Right ventricle myocardium superior (tissue), 1 donor: Measurements from ENCODE around the gene RBPJ. TPM values are rescaled to one million over a fixed set of nuclear protein-coding genes. Genes with fewer than 3 reads are reported as not detected.

Experiments
- ATAC-seq: fragments of 200-7000 bp; cut with Tn5 transposase; one replicate; pipeline ENCODE4 v1.9.1; 2020; ENCODE audit warnings: mild to moderate bottlenecking; ENCODE audit not compliant: poor library complexity
- DNase-seq: peaks from one replicate; pipeline ENCODE4 v3.0.0-alpha.2; 2020
- intact Hi-C: fragments of 100-400 bp; cut with DNase I; formaldehyde crosslinking; loops from one replicate; pipeline ENCODE4 v1.11.2; 2022
- total RNA-seq: library from RNA; stranded (reverse); fragmentation: NEBNext Ultra II Directional; extraction: Animal tissue kit (Norgen Biotek cat#: 25700); gene quantifications from one replicate; pipeline ENCODE4 v1.2.1, GENCODE V29; 2021
- donor health status: DM: no; HTN: yes; CAD: no; lungs with severe emphysema.

Gene RBPJ
- total RNA-seq, 1 donor from 2014 or later, result 44.2 TPM

GRCh38 chr4:26432419-26432818 lies 111.6 kb downstream of the RBPJ start:
- no peak for DNase-seq
- ATAC-seq, result no peak
- intact Hi-C loops, result no loop called here

- ATAC-seq (no peak), DNase-seq (no peak)
- intact Hi-C loops, result no loop called here
Measured at GRCh38 chr4:26433556-26433955, 112.7 kb downstream of the RBPJ start.

GRCh38 chr4:26434030-26434639 lies 113.3 kb downstream of the RBPJ start:
- ATAC-seq (peak; percentile 48), DNase-seq (no peak)
- intact Hi-C loops, result no loop called here

- intact Hi-C loops, result no loop called here
- no peak for ATAC-seq
- DNase-seq, result no peak
Measured at GRCh38 chr4:26441102-26441501, 120.3 kb downstream of the RBPJ start.

GRCh38 chr4:26441771-26442170 lies 121.0 kb downstream of the RBPJ start:
- no peak for ATAC-seq
- intact Hi-C loops, result no loop called here

GRCh38 chr4:26447378-26447777 lies 126.6 kb downstream of the RBPJ start:
- no peak for ATAC-seq
- DNase-seq, result no peak
- intact Hi-C loops, result no loop called here

More at GRCh38 chr4:26441771-26442170, 121.0 kb downstream of the RBPJ start:
- no peak for DNase-seq

- intact Hi-C loops, result no loop called here
- ATAC-seq (no peak), DNase-seq (no peak)
Measured at GRCh38 chr4:26450418-26450817, 129.6 kb downstream of the RBPJ start.

- intact Hi-C loops, result no loop called here
- DNase-seq, result no peak
- ATAC-seq, result no peak
Measured at GRCh38 chr4:26451597-26451996, 130.8 kb downstream of the RBPJ start.

GRCh38 chr4:26452565-26453531 lies 132.0 kb downstream of the RBPJ start:
- DNase-seq (no peak), ATAC-seq (no peak)
- intact Hi-C loops, result no loop called here

GRCh38 chr4:26454961-26455360 lies 134.1 kb downstream of the RBPJ start:
- intact Hi-C loops, result loop anchor here (5.0 kb wide), 1 partner anchor 552 kb away; no protein-coding TSS in a partner anchor
- DNase-seq (no peak), ATAC-seq (no peak)

- no peak for ATAC-seq
- intact Hi-C loops, result loop anchor here (5.0 kb wide), 1 partner anchor 552 kb away; no protein-coding TSS in a partner anchor
- DNase-seq, result no peak
Measured at GRCh38 chr4:26455571-26455970, 134.8 kb downstream of the RBPJ start.

- DNase-seq (no peak), ATAC-seq (no peak)
- intact Hi-C loops, result loop anchor here (5.0 kb wide), 1 partner anchor 550 kb away; no protein-coding TSS in a partner anchor
Measured at GRCh38 chr4:26457412-26457811, 136.6 kb downstream of the RBPJ start.

GRCh38 chr4:26458157-26458561 lies 137.3 kb downstream of the RBPJ start:
- intact Hi-C loops, result loop anchor here (5.0 kb wide), 1 partner anchor 549 kb away; no protein-coding TSS in a partner anchor
- ATAC-seq, result no peak
- no peak for DNase-seq

- intact Hi-C loops, result loop anchor here (5.0 kb wide), 1 partner anchor 548 kb away; no protein-coding TSS in a partner anchor
- peak; percentile 61 for ATAC-seq
Measured at GRCh38 chr4:26459054-26459755, 138.4 kb downstream of the RBPJ start.

GRCh38 chr4:26459756-26460530 lies 139.1 kb downstream of the RBPJ start:
- no peak for DNase-seq

More at GRCh38 chr4:26459054-26459755, 138.4 kb downstream of the RBPJ start:
- no peak for DNase-seq

GRCh38 chr4:26462874-26463273 lies 142.1 kb downstream of the RBPJ start:
- intact Hi-C loops, result no loop called here
- DNase-seq (no peak), ATAC-seq (no peak)

More at GRCh38 chr4:26459756-26460530, 139.1 kb downstream of the RBPJ start:
- intact Hi-C loops, result loop anchor here (5.0 kb wide), 1 partner anchor 547 kb away; no protein-coding TSS in a partner anchor
- ATAC-seq, result no peak

GRCh38 chr4:26463386-26463785 lies 142.6 kb downstream of the RBPJ start:
- intact Hi-C loops, result no loop called here
- DNase-seq, result no peak
- ATAC-seq, result no peak

- no peak for DNase-seq
- no peak for ATAC-seq
- intact Hi-C loops, result no loop called here
Measured at GRCh38 chr4:26464420-26465095, 143.7 kb downstream of the RBPJ start.
